Duodenal mucosa (tissue), 2 donors: ENCODE data around the gene RASGRP4.

Experiments used
- H3K27ac ChIP-seq: one replicate; pipeline ENCODE4 v1.7.0; 2013; ENCODE audit warnings: low read depth, low read length
- H3K27me3 ChIP-seq, 2 donors: one replicate each; pipeline ENCODE4 v1.7.0; 2013; ENCODE audit warnings: low read length in 2 of 2, control low read depth in 1 of 2; ENCODE audit not compliant: insufficient read depth in 2 of 2, control insufficient read depth in 1 of 2
- H3K36me3 ChIP-seq, 2 donors: one replicate each; pipeline ENCODE4 v1.7.0; 2013; ENCODE audit warnings: low read length in 2 of 2, control low read depth in 1 of 2; ENCODE audit not compliant: insufficient read depth in 2 of 2, control insufficient read depth in 1 of 2
- H3K4me1 ChIP-seq, 2 donors: one replicate each; pipeline ENCODE4 v1.7.0; 2013; ENCODE audit warnings: low read length in 2 of 2, control low read depth in 1 of 2; ENCODE audit not compliant: insufficient read depth in 2 of 2, control insufficient read depth in 1 of 2
- H3K4me3 ChIP-seq, 2 donors: one replicate each; pipeline ENCODE4 v1.7.0; 2013; ENCODE audit warnings: low read length in 2 of 2, low read depth in 1 of 2
- H3K9ac ChIP-seq, 2 donors: one replicate each; pipeline ENCODE4 v1.7.0; 2013; ENCODE audit warnings: low read length in 2 of 2, low read depth in 1 of 2
- H3K9me3 ChIP-seq, 2 donors: one replicate each; pipeline ENCODE4 v1.7.0; 2013; ENCODE audit warnings: low read length in 2 of 2, control low read depth in 1 of 2; ENCODE audit not compliant: control insufficient read depth in 1 of 2

The RASGRP4 gene

GRCh38 chr19:38360839-38361631 is 65.0 kb downstream of the RASGRP4 start:
- H3K4me1 ChIP-seq: peaks cover 7 to 15% of the 10 kb centered on the region in 2 donors
- H3K36me3 ChIP-seq: no peaks in the 10 kb centered on the region
- H3K9ac ChIP-seq: no peak overlapping the region

GRCh38 chr19:38360351-38360750 is 65.7 kb downstream of the RASGRP4 start:
- H3K27ac ChIP-seq: no peak overlapping the region
- H3K4me1 ChIP-seq: peaks cover 7 to 15% of the 10 kb centered on the region in 2 donors
- no peaks in the 10 kb centered on the region for H3K9me3 ChIP-seq
- H3K27me3 ChIP-seq: peaks cover 33 to 35% of the 10 kb centered on the region in 2 donors
- H3K4me3 ChIP-seq: no peak overlapping the region
- no peak overlapping the region for H3K9ac ChIP-seq
- no peaks in the 10 kb centered on the region for H3K36me3 ChIP-seq

More at GRCh38 chr19:38360839-38361631, 65.0 kb downstream of the RASGRP4 start:
- H3K9me3 ChIP-seq: no peaks in the 10 kb centered on the region
- no peak overlapping the region for H3K27ac ChIP-seq
- peak overlapping the region; percentile 66 to 79 for H3K4me3 ChIP-seq
- H3K27me3 ChIP-seq: peaks cover 31 to 33% of the 10 kb centered on the region in 2 donors

- Histone ChIP-seq H3K9me3 (no peaks in the 10 kb centered on the region), H3K4me3 (no peak overlapping the region), H3K27ac (no peak overlapping the region), H3K27me3 (peaks cover 34 to 35% of the 10 kb centered on the region in 2 donors), H3K9ac (no peak overlapping the region), H3K4me1 (peaks cover 7 to 15% of the 10 kb centered on the region in 2 donors), H3K36me3 (no peaks in the 10 kb centered on the region)
Observed at GRCh38 chr19:38359242-38360021, 66.6 kb downstream of the RASGRP4 start.
